Measurements from ENCODE around the gene RNF182.

GRCh38 chr6:14028631-14029030 lies 103.9 kb downstream of the RNF182 start:
- no peak for TF ChIP-seq CTCF (IDR thresholded peaks at IDR 0.05; ENCODE audit: insufficient read depth, low read depth, low read length)
- TF ChIP-seq EZH2 (IDR thresholded peaks at IDR 0.05; ENCODE audit: insufficient read depth, low read length) = no peak
